Activated naive CD4-positive, alpha-beta T cell treated with anti-CD3 and anti-CD28 coated beads for 36 hours (primary cell): ENCODE data around the gene HIC1. TPM values are rescaled to one million over a fixed set of nuclear protein-coding genes. Genes with fewer than 3 reads are reported as not detected.

Experiments used
- CTCF ChIA-PET: fragments of 350-600 bp; sonication (Branson Sonifier 250); formaldehyde crosslinking; loops from one replicate; lab custom pipeline; 2021; ENCODE audit warnings: antibody characterized with exemption; lab: Charles Lee
- DNase-seq: peaks from one replicate; pipeline ENCODE4 v3.0.0-alpha.2; 2020
- H3K27ac Mint-ChIP-seq: one replicate; pipeline ENCODE4 v1.8.0; 2021; ENCODE audit warnings: mild to moderate bottlenecking, mixed read lengths
- H3K27me3 Mint-ChIP-seq: one replicate; pipeline ENCODE4 v1.8.0; 2021; ENCODE audit warnings: low read depth, mixed read lengths
- H3K36me3 Mint-ChIP-seq: one replicate; pipeline ENCODE4 v1.8.0; 2021; ENCODE audit warnings: low read depth, mixed read lengths
- H3K4me1 Mint-ChIP-seq: one replicate; pipeline ENCODE4 v1.8.0; 2021; ENCODE audit warnings: low read depth, mixed read lengths
- H3K4me3 Mint-ChIP-seq: one replicate; pipeline ENCODE4 v1.8.0; 2021; ENCODE audit warnings: mild to moderate bottlenecking, moderate library complexity, mixed read lengths
- H3K9me3 Mint-ChIP-seq: one replicate; pipeline ENCODE4 v1.8.0; 2021; ENCODE audit warnings: mixed read lengths
- intact Hi-C: fragments of 100-400 bp; cut with micrococcal nuclease; formaldehyde crosslinking; loops from one replicate; pipeline ENCODE4 v1.15.1; 2023
- total RNA-seq, 2 experiments: library from RNA; stranded (reverse); gene quantifications; one replicate each; pipeline ENCODE4 v1.2.3, GENCODE V29; 2021

HIC1 gene
- total RNA-seq, 2 experiments from 2014 or later = 14.8 TPM

DNA sequence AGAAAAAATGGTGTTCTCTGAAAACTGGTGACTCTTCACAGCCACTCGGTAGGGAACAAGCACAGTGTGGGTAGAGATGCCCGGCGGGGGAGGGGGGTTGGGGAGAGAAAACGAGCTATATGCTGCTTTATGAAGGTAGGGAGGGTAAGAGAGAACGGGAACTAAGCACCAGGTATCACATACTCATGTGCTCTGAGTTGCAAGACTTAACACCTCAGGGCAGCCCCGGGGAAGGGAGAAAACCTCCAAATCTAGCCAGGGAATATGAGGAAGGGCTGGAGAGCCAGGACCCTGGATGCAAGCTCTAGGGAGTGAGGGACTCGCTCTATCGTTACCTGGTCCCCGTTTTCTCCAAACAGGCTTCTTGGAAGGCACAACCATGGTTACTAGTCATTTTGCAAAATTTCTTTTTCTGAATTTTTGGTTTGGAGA is 35.3 kb downstream of the HIC1 start:
- CTCF ChIA-PET = interaction anchor here (0.5 to 3.4 kb wide), 5 partner anchors 9 to 1618 kb away, joined by 3 to 19 read pairs (median 3); partner anchors contain the start of gene HIC1
- Mint-ChIP-seq H3K27ac (peak overlapping the region; percentile 89), H3K36me3 (peaks cover 9% of the 10 kb centered on the region), H3K4me1 (peaks cover 57% of the 10 kb centered on the region), H3K9me3 (no peaks in the 10 kb centered on the region), H3K27me3 (no peaks in the 10 kb centered on the region), H3K4me3 (peak overlapping the region; percentile 88)
- DNase-seq = peak; percentile 49
- intact Hi-C loops = no loop called here

DNA sequence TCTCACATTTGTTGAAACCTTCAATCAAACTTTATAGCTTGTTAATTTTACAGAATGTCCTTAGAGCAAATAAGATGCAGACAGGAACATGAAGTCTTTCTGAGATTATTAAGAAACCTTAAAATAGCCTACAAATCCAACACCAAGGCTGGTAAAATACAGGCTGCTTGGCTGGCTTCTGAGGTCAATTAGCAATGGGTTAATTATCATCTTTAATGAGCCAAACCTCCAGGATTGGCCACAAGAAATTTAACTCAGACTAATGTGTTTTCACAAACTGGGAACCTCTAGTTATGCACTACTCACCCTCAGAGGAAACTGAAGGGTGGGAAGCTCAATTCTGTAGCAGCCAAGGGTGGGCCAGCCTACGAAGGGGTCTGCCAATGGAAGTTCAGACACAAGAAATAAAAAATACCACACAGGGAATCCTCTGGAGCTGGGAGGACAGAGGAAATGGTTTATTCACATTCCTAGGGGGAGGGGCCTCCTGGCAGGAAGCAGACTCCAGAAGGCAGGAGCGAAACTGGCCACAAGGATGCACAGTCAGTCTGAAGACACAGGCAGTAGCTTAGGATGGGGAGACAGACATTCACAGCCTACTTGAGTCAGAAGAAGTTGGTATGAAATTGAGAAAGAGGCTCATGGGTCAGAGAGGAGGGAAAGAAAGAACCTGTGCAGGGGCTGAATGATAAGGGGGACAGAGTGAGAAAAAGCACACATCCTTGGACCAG is 36.1 kb downstream of the HIC1 start:
- intact Hi-C loops = no loop called here
- Mint-ChIP-seq H3K9me3 (no peaks in the 10 kb centered on the region), H3K27ac (peak overlapping the region; percentile 57), H3K4me1 (peaks cover 55% of the 10 kb centered on the region), H3K36me3 (peaks cover 9% of the 10 kb centered on the region), H3K27me3 (no peaks in the 10 kb centered on the region), H3K4me3 (no peak overlapping the region)
- CTCF ChIA-PET = interaction anchor here (1.1 to 3.4 kb wide), 4 partner anchors 9 to 154 kb away, joined by 3 to 19 read pairs (median 8); partner anchors contain the start of gene HIC1
- DNase-seq = no peak

DNA sequence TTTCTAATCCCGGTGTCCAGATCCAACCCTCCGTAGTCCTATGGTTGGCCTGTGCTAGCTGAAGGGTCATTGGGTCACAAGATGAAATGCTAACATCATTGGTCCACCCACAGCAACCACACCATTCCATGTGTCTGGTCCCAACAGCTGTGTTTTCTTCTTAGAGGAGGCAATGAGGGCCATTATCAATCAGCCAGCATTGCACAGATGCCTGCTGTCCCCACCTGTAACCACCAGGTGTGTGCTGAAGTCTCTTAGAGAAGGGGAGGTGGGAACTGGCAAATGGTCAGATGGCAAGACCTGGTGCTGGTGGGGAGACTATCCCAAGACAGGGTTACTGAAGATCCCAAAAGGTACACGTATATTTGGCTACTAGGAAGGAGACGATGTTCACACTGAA is 37.4 kb downstream of the HIC1 start:
- Mint-ChIP-seq H3K27me3 (no peaks in the 10 kb centered on the region), H3K4me1 (peaks cover 43% of the 10 kb centered on the region), H3K4me3 (no peak overlapping the region), H3K36me3 (peaks cover 5% of the 10 kb centered on the region), H3K9me3 (no peaks in the 10 kb centered on the region), H3K27ac (no peak overlapping the region)
- CTCF ChIA-PET = interaction anchor here (1.5 kb wide), 1 partner anchor 132 kb away, joined by 3 read pairs; no protein-coding TSS in a partner anchor
- intact Hi-C loops = no loop called here
- DNase-seq = no peak

DNA sequence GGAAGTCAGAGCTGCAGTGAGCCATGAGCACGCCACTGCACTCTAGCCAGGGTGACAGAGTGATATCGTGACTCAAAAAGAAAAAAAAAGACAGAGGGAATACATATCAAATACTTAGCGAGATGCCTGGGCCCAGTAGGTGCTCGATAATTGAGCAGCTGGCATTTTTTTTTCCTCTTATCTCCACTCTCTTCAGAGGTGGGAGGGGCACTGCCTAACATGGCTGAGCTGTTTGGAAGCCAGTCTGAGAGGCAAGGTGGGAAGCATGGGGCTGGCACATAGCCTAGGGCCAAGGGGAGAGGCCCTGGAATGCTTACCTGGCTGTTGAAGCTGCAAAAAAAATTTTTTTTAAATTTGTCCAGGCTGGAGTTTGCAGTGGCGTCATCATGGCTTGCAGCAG is 38.4 kb downstream of the HIC1 start:
- Mint-ChIP-seq H3K9me3 (no peaks in the 10 kb centered on the region), H3K4me3 (no peak overlapping the region), H3K27ac (no peak overlapping the region), H3K4me1 (peaks cover 33% of the 10 kb centered on the region), H3K36me3 (peaks cover 2% of the 10 kb centered on the region), H3K27me3 (no peaks in the 10 kb centered on the region)
- intact Hi-C loops = no loop called here
- no peak for DNase-seq
- CTCF ChIA-PET = interaction anchor here (0.5 to 1.1 kb wide), 3 partner anchors 39 to 188 kb away, joined by 3 to 8 read pairs (median 4); partner anchors contain the start of gene HIC1

DNA sequence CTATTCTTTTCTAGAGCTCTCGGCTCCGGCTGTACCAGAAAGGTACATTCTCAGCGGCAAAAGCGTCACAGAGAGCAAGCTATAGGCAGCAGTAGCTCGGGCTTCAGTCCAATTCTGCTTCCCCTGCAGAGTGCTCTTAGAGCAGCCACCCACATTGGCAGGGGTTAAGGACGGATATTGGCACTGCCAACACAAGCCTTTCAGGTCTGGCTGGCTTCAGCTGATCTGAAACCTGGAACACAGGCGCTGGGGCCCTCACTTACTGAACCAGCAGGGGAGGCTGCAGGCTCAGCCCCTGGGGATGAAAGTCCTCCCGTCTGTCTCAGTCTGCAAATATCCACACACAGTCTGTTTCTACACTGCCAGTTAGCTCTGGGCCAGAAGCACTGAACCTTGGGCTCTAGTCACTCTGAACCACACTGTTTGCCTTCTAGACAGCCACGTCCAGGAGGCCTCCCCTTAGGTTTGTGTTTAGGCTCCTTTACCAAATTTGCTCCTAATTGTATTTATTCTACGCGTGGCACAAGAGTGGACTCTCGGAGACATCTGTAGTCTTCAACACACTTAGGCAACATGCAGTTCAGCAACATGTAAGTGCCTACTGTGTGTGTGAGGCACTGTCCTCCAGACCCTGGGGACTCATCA is 40.1 kb downstream of the HIC1 start:
- no peaks in the 10 kb centered on the region for H3K9me3 Mint-ChIP-seq
- H3K27me3 Mint-ChIP-seq = no peaks in the 10 kb centered on the region
- peaks cover 2% of the 10 kb centered on the region for H3K36me3 Mint-ChIP-seq
- intact Hi-C loops = no loop called here
- peaks cover 16% of the 10 kb centered on the region for H3K4me1 Mint-ChIP-seq
- H3K27ac Mint-ChIP-seq = no peak overlapping the region
- CTCF ChIA-PET = interaction anchor here (0.7 to 1.5 kb wide), 4 partner anchors 29 to 200 kb away, joined by 3 to 4 read pairs (median 3); no protein-coding TSS in a partner anchor
- DNase-seq = no peak
- H3K4me3 Mint-ChIP-seq = no peak overlapping the region

DNA sequence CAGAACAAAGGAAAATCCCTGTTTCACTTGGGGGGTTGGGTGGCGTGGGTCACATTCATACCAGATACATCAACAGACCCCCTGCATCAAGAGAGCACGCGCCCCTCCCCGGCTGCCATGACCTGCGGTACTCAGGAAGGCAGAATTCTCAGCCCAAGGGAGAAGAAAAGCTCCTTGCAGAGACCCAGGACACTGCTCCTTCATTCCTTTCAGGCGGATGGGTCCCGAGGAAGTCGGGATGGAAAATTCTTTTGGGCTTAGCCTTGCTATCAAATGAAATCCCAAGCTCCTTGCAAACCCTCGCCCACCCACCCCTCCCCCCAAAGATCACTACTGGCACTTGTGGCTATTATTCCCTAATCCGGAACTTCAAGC is 40.6 kb downstream of the HIC1 start:
- CTCF ChIA-PET = interaction anchor here (1.5 kb wide), 1 partner anchor 37 kb away, joined by 4 read pairs; no protein-coding TSS in a partner anchor
- Mint-ChIP-seq H3K27ac (no peak overlapping the region), H3K9me3 (no peaks in the 10 kb centered on the region), H3K4me3 (no peak overlapping the region), H3K36me3 (peaks cover 2% of the 10 kb centered on the region), H3K4me1 (peaks cover 11% of the 10 kb centered on the region), H3K27me3 (no peaks in the 10 kb centered on the region)
- intact Hi-C loops = no loop called here
- DNase-seq = no peak

DNA sequence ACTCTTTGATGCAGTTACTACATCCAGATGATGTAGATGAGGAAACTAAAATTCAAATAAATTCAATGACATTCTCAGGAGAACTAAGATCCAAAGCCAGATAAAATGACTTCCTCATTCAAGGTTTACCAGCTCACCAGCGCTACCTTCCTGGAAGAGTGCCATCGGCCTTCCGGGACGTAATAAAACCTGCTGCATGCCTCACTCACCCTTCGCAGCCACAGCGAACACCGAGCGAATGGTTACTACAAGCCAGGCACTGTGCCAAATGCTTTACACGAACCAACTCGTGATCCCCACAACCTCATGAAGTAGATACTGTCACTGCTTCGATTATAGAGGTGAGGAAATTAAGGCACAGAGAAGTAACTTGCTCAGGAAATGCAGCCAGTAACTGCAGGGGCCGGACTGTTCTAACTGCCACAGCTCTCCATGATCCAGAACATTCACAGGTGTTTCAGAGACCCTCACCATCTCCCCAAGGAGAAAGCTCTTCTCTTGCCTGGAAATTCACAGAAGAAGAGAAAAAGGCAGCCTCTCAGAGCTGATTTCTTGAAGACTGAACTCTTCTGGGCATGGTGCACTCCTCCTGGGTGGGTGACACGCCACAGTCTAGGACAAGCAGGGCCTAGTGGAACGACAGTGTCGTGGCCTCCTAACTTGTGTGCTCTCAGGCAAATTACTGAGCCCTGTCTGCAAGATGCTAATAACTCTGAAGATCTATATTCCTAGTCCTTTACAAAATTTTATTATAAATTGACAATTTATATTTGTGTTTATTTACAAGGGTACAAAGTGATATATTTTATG is 46.8 kb downstream of the HIC1 start:
- peak; percentile 87 for DNase-seq
- Mint-ChIP-seq H3K27me3 (no peaks in the 10 kb centered on the region), H3K36me3 (no peaks in the 10 kb centered on the region), H3K4me1 (peaks cover 20% of the 10 kb centered on the region), H3K27ac (peak overlapping the region; percentile 53), H3K9me3 (no peaks in the 10 kb centered on the region), H3K4me3 (no peak overlapping the region)
- CTCF ChIA-PET = interaction anchor here (0.7 to 1.3 kb wide), 4 partner anchors 42 to 144 kb away, joined by 3 read pairs; no protein-coding TSS in a partner anchor
- intact Hi-C loops = no loop called here

DNA sequence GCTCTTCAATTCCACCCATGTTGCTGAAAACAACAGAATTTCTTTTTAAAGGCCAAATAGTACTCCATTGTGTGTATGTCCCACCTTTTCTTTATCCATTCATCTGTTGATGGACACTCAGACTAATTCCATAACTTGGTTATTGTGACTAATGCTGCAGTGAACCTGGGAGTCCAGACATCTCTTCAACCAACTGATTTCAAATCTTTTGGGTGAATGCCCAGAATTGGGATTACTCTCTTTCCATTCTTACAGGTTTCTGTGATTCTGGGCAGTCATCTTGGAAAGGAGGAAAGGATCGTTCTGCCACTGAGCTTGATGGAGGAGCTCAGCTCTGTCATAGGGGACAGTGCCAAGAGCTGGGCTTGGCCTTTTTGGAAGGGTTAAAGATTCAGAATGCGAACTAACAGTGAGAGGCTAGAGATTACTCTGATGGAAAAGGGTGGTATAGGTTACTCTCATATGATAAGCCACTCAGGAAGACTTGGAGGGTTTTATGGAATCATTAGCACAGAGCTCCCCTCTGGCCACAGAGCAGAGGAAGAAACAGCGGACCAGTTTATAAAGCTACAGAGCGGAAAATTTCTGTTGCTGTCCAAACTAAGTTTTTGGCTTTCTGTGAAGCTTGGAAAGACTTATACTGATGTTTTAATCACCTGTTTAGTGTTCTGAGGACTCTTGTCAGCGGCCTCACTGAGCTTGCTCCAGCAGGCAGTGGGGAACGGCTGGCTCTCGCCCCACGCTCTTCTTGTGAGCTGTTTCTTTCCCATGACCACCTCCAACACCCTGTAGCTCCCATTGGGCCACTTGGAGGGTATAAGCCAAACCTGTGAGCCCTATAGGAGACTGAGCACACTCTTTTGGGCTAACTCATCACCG is 48.3 kb downstream of the HIC1 start:
- no peak for DNase-seq
- no peak overlapping the region for H3K27ac Mint-ChIP-seq
- no peaks in the 10 kb centered on the region for H3K36me3 Mint-ChIP-seq
- no peaks in the 10 kb centered on the region for H3K9me3 Mint-ChIP-seq
- no peaks in the 10 kb centered on the region for H3K27me3 Mint-ChIP-seq
- intact Hi-C loops = no loop called here
- no peak overlapping the region for H3K4me3 Mint-ChIP-seq
- CTCF ChIA-PET = interaction anchor here (0.6 to 1.8 kb wide), 3 partner anchors 66 to 143 kb away, joined by 3 to 5 read pairs (median 3); no protein-coding TSS in a partner anchor
- H3K4me1 Mint-ChIP-seq = peaks cover 20% of the 10 kb centered on the region

DNA sequence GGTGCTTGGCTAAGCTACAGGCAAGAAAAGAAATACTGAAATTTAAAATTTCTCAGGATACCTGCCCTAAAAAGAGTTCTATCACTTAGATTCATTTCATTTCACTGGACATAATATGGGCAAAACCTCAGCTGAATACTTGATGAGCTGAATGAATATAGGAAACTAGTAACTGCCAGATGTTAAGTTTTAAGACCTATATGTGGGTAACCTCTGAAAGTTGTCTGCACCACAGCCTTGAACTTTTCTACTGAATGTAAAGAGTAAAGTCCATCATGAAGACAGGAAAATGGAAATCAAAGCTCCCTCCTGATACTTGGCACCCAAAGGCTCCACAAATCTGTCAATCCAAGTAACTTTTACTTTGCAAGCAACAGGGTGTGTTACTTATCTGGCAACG is 50.8 kb downstream of the HIC1 start:
- Mint-ChIP-seq H3K27ac (no peak overlapping the region), H3K36me3 (no peaks in the 10 kb centered on the region), H3K4me1 (peaks cover 20% of the 10 kb centered on the region), H3K9me3 (no peaks in the 10 kb centered on the region), H3K27me3 (no peaks in the 10 kb centered on the region), H3K4me3 (no peak overlapping the region)
- intact Hi-C loops = no loop called here
- CTCF ChIA-PET = no interaction called here
- DNase-seq = no peak

DNA sequence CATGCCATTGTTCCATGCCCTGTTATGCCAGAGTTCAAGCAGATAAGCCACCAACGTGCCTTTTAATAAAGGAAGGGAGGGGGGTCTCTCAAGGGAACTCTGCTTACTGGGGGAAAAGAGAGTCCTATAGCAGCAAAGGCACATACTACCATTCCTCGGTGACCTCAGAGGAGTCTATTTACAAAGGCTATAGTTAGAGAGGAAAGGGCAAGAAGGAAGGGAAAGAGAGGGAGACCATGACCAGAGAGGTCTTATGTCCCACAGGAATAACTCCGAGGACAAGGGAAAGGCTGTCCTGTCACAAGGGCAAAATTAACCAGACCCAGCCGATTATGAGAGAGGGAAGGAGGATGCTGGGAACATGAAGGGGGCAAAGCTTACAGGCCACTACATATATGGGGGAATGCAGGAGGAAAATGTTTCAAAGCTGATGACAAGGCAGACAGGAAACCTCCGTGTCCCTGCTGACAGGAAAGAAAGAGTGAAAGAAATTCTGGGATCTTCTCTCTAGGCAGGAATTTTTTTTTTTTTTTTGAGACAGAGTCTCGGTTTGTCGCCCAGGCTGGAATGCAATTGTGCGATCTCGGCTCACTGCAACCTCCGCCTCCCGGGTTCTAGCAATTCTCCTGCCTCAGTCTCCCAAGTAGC is 51.5 kb downstream of the HIC1 start:
- CTCF ChIA-PET = interaction anchor here (0.6 to 1.3 kb wide), 2 partner anchors 9 to 14 kb away, joined by 3 to 4 read pairs; no protein-coding TSS in a partner anchor
- no peak overlapping the region for H3K4me3 Mint-ChIP-seq
- no peak for DNase-seq
- intact Hi-C loops = no loop called here
- H3K36me3 Mint-ChIP-seq = no peaks in the 10 kb centered on the region
- H3K27me3 Mint-ChIP-seq = no peaks in the 10 kb centered on the region
- H3K4me1 Mint-ChIP-seq = peaks cover 13% of the 10 kb centered on the region
- no peaks in the 10 kb centered on the region for H3K9me3 Mint-ChIP-seq
- H3K27ac Mint-ChIP-seq = no peak overlapping the region

DNA sequence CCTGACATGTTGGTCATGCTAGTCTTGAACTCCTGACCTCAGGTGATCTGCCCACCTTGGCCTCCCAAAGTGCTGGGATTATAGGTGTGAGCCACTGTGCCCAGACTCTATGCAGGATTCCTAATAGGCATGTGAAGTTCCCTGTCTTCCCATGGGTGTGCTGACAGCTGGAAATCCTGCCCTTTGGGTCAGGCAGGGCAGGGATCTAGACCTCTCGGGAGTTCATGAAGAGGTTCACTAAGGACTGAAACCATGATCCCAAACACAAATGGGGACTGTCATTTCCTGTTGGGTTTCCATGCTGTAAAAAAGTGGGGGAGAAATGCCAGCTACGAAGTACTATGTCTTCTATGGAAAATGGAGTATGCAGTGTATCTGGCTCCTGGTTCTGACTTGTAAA is 52.1 kb downstream of the HIC1 start:
- Mint-ChIP-seq H3K4me3 (no peak overlapping the region), H3K27ac (no peak overlapping the region), H3K4me1 (peaks cover 8% of the 10 kb centered on the region), H3K9me3 (no peaks in the 10 kb centered on the region), H3K27me3 (no peaks in the 10 kb centered on the region), H3K36me3 (no peaks in the 10 kb centered on the region)
- no peak for DNase-seq
- intact Hi-C loops = no loop called here
- CTCF ChIA-PET = interaction anchor here (1.3 kb wide), 1 partner anchor 9 kb away, joined by 3 read pairs; no protein-coding TSS in a partner anchor
